Lung microvascular endothelial cell (primary cell): Measurements from ENCODE around the gene ENPP6. TPM values are rescaled to one million over a fixed set of nuclear protein-coding genes. Genes with fewer than 3 reads are reported as not detected.
"Not testable (repeated sequence)": the region's sequence is repeated elsewhere in the genome, so short reads cannot be mapped to it uniquely, and the experiment has no call there.

Source experiments
- DNase-seq, 2 donors: peaks; one replicate each; pipeline versions ENCODE4 v3.0.0 to v3.0.0-alpha.2; 2010; ENCODE audit warnings: low read depth in 2 of 2
- total RNA-seq: library from RNA; depleted of rRNA; stranded (reverse); fragments of >200 nt; gene quantifications from 2 replicates; pipeline ENCODE4 v1.2.1, GENCODE V29; 2014

ENPP6 gene
- total RNA-seq, 1 donor from 2014 or later, result not detected

DNA sequence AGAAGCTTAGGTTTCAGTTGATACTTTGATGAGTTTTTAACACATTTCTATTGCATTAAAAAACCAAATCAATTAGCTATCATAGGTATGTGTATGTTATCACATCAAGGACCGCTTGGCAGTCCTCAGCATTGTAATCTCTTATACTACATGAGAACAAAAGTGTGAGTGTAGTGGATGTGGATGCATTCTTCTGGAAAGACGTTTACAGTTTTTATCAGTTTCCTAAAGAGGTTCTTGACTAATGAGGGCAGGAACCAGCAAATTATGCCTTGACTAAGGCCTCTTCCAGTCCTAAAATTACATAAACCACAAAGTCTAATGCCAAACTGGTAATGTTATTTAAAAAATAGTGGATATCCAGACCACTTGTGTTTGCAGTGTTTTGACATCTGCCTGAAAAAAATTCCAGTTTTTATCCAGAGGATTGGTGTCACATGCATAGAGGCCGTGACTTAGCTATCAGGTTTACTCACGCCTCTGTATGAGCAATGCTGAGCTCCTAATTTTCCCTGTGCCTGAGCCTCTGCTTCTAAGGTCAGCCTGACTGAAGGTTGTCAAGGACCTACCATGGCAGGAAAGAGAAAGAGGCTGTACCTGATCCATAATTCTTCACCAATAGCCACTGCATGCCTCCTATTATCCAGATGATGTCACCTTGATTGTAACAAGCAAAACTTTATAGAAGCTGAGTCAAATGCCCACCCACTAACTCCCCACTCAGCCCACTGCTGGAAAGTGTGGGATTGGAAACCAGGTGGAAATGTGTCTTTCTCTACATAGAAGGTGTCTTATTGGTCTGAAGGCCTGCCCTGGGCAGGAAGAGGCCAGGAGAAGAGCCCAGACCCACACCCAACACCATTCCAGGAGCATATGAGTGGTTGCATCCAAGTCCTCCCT, 68.7 kb downstream of the ENPP6 start:
- no peak for DNase-seq

GRCh38 chr4:184147858-184148737, 69.6 kb downstream of the ENPP6 start:
- no peak for DNase-seq

GRCh38 chr4:184146951-184147350, 70.7 kb downstream of the ENPP6 start:
- no peak for DNase-seq

DNA sequence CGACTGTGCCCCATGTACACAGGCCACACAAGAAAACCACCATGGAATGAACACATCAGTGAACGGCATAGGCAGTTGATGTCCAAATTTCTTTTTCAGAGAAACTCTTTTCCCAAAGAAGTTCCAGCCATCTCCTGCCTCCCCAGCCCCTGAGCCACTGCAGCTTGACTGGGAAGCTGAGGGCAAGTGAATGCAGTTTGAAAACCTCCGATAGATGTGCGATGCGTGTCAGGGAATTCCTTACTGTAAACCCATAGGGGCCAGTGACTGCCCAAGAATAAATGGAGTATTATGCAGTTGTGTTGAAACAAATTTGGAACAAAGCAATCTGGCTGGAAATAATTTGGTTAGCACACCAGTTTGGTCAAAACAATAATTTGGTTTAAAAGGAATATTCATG, 72.1 kb downstream of the ENPP6 start:
- DNase-seq, result no peak

DNA sequence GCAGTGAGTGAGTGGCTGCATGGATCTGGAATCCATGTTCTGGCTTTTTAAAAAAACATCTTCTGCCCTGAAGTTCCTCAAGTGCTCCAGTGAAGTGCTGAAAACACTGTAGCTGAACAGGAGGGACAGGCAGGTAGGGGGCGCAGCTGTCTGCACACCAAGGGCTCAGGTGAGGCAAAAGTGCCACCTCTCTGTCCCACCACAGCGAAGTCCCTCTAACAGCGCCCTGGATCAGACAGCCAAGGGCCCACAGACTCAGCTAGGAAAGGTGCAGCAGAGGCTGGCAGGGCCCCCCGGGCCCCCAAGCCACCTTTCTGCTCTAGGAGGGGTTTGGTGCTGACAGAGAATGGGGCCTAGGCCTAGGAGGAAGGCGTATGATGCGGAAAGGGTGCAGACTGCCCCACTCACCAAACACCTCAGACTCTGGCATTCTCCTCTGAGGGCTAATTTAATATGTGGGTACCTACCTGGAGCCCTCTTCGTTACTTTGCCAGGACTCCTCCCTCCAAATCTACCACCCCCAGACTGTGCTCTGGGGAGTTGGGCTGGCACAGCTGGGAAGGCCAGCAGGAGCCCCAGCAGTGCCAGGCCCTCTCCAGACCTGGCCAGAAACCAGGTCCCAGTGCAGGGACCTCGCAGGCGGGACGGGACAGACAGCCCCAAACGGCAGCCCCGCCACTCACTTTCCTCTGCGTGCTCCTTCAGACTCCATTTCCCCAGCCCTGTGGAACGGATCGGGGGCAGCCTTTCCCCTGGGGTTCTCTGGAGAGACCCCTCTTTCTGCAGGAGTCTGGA, 73.7 kb downstream of the ENPP6 start:
- no peak for DNase-seq

- no peak for DNase-seq
Observed at GRCh38 chr4:184142121-184143000, 75.3 kb downstream of the ENPP6 start.

DNA sequence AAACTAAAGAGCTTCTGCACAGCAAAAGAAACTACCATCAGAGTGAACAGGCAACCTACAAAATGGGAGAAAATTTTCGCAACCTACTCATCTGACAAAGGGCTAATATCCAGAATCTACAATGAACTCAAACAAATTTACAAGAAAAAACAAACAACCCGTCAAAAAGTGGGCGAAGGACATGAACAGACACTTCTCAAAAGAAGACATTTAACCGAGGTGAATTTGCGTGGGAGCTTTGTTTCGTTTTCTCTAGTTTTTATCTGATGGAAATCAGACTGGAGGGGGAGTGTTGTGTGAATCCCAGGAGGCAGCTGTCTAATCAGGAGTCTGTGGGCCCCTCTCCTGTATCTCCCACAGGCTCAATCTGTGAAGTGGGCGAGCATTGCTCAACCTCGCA, 76.8 kb downstream of the ENPP6 start:
- DNase-seq, result not testable (repeated sequence)

GRCh38 chr4:184136525-184136924, 81.1 kb downstream of the ENPP6 start:
- no peak for DNase-seq

GRCh38 chr4:184126800-184127199, 90.9 kb downstream of the ENPP6 start:
- no peak for DNase-seq

GRCh38 chr4:184122631-184123408, 94.9 kb downstream of the ENPP6 start:
- no peak for DNase-seq

GRCh38 chr4:184120549-184121127, 97.0 kb downstream of the ENPP6 start:
- no peak for DNase-seq

DNA sequence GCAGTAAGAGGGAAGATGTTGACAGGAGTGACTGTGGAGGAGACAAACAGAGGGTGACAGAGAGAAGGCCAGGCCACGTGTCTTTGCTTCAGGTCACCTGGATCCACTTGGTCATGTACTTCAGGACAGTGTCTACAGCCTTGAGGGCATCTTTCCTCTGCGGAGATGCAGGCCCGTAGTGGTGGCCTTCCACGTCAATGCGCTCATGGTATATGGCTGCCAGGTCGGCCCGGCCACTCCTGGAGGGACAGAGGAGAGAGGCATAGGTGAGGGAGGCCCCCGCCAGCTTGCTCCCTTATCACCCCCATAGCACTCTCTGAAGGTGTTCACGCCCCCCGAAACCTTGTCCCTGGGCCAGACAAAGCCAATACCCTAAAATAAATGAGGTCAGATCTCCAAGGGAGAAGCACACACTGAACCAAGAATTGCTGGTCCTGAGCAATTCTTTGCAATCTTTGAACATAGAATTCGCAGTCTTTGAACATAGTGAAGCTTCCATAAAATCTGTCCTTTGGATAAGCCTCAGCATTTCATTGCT, 99.9 kb downstream of the ENPP6 start:
- DNase-seq, result no peak

GRCh38 chr4:184115399-184115798, 102.3 kb downstream of the ENPP6 start:
- no peak for DNase-seq

GRCh38 chr4:184114431-184114830, 103.2 kb downstream of the ENPP6 start:
- DNase-seq, result no peak

- DNase-seq, result no peak
Observed at GRCh38 chr4:184112006-184112550, 105.6 kb downstream of the ENPP6 start.

GRCh38 chr4:184111233-184111832, 106.3 kb downstream of the ENPP6 start:
- no peak for DNase-seq

DNA sequence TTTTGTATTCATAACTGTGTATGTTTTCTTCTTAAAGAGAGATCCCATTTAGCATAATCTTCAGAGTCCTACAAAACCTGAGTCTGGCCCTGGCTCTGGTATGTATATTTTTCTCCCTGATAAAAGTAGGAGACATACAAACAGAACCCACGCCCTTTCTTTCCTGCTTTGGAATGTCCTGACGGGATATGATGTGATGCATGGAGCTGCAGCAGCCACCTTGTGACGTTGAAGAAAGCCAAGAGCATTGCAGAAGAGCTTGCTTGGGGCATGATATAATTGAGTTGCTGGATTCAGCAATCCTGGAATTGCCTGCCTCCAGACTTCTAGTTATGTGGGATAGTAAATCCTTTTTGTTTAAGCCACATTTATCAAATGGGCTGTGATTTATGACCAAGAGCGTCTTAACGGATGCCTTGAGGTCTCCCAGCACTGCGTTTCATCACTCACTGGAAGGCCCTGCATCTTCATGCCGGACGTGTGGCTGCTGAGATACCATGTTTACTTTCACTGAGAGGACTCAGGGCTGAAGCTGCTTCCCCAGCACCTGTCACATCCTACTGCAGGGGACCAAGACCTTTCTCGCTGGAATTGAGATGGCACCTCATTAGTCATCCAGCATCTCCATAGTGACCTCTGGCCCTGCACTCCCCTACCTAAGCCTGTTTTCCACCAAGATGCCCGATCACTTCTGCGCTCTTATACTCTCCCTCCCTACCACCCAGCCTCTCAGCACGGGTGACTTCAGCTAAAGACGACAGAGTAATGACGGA, 107.0 kb downstream of the ENPP6 start:
- DNase-seq, result no peak
